ENCODE results near the gene NNAT.

The NNAT gene

GRCh38 chr20:37502654-37503053 lies 18.4 kb upstream of the NNAT start:
- no peak for DNase-seq (ENCODE audit: low read depth, low spot score)

- DNase-seq (ENCODE audit: low read depth, low spot score): no peak
Observed at GRCh38 chr20:37503256-37503927, 17.7 kb upstream of the NNAT start.

GRCh38 chr20:37504404-37505096 lies 16.5 kb upstream of the NNAT start:
- no peak for DNase-seq (ENCODE audit: low read depth, low spot score)

- DNase-seq (ENCODE audit: low read depth, low spot score): no peak
Observed at GRCh38 chr20:37505263-37506151, 15.5 kb upstream of the NNAT start.

GRCh38 chr20:37506152-37506725 lies 14.8 kb upstream of the NNAT start:
- no peak for DNase-seq (ENCODE audit: low read depth, low spot score)

- no peak for DNase-seq (ENCODE audit: low read depth, low spot score)
Observed at GRCh38 chr20:37510226-37510625, 10.8 kb upstream of the NNAT start.

- no peak for DNase-seq (ENCODE audit: low read depth, low spot score)
Observed at GRCh38 chr20:37511610-37512275, 9.3 kb upstream of the NNAT start.

- no peak for DNase-seq (ENCODE audit: low read depth, low spot score)
Observed at GRCh38 chr20:37513779-37514359, 7.2 kb upstream of the NNAT start.

- DNase-seq (ENCODE audit: low read depth, low spot score): no peak
Observed at GRCh38 chr20:37515876-37516275, 5.2 kb upstream of the NNAT start.

- no peak for DNase-seq (ENCODE audit: low read depth, low spot score)
Observed at GRCh38 chr20:37516811-37517750, 4.0 kb upstream of the NNAT start.

- no peak for DNase-seq (ENCODE audit: low read depth, low spot score)
Observed at GRCh38 chr20:37518059-37518458, 3.0 kb upstream of the NNAT start.

- no peak for DNase-seq (ENCODE audit: low read depth, low spot score)
Observed at GRCh38 chr20:37518606-37519507, 2.2 kb upstream of the NNAT start.

- DNase-seq (ENCODE audit: low read depth, low spot score): no peak
Observed at GRCh38 chr20:37519508-37520418, 1.3 kb upstream of the NNAT start.

- DNase-seq (ENCODE audit: low read depth, low spot score): no peak
Observed at GRCh38 chr20:37520419-37520955, 563 bp upstream of the NNAT start.

- DNase-seq (ENCODE audit: low read depth, low spot score): no peak
Observed at GRCh38 chr20:37522260-37523011, 1.4 kb downstream of the NNAT start.

- DNase-seq (ENCODE audit: low read depth, low spot score): no peak
Observed at GRCh38 chr20:37523012-37523391, 2.0 kb downstream of the NNAT start.

Measured in activated naive CD8-positive, alpha-beta T cell treated with anti-CD3 and anti-CD28 coated beads, Interleukin-2, amount 50 U/mL, for 16 hours (primary cell).